Fibroblast of lung (primary cell): ENCODE measurements around the gene CBFA2T3. TPM values are rescaled to one million over a fixed set of nuclear protein-coding genes. Genes with fewer than 3 reads are reported as not detected.
A peak's percentile ranks its signal among the peaks of the same experiment; 100 is the strongest.

Source experiments
- DNase-seq, 2 donors: peaks; one replicate each; pipeline versions ENCODE4 v3.0.0 to v3.0.0-alpha.2; 2010; ENCODE audit warnings: low read depth in 2 of 2
- H2AFZ ChIP-seq: 2 replicates; pipeline ENCODE4 v1.5.1; 2012; ENCODE audit warnings: low read length, control low read depth, inconsistent platforms
- H3K27ac ChIP-seq: 2 replicates; pipeline ENCODE4 v1.5.1; 2011; ENCODE audit warnings: low read length, control low read depth; ENCODE audit not compliant: insufficient read depth
- H3K27me3 ChIP-seq: 2 replicates; pipeline ENCODE4 v1.5.1; 2011; ENCODE audit warnings: mild to moderate bottlenecking, low read length; ENCODE audit not compliant: control insufficient read depth, insufficient read depth
- H3K36me3 ChIP-seq: 2 replicates; pipeline ENCODE4 v1.5.1; 2011; ENCODE audit warnings: low read length; ENCODE audit not compliant: control insufficient read depth, insufficient read depth
- H3K4me1 ChIP-seq: 2 replicates; pipeline ENCODE4 v1.5.1; 2011; ENCODE audit warnings: low read length; ENCODE audit not compliant: control insufficient read depth, insufficient read depth; ENCODE audit errors: extremely low read depth
- H3K4me2 ChIP-seq: 2 replicates; pipeline ENCODE4 v1.5.1; 2011; ENCODE audit warnings: low read length, control low read depth; ENCODE audit not compliant: insufficient read depth; ENCODE audit errors: extremely low read depth
- H3K4me3 ChIP-seq, 4 experiments: fragments of 200-600 bp in 1 of 4; sonication (generic) in 1 of 4; replicated peaks in 1 of 4; 2 replicates each; pipeline ENCODE4 v1.5.1; 2011 to 2016; ENCODE audit warnings: low read length in 4 of 4, low read depth in 3 of 4, mild to moderate bottlenecking in 3 of 4, control low read depth in 2 of 4, inconsistent platforms in 1 of 4, mixed read lengths in 1 of 4; ENCODE audit not compliant: insufficient read depth in 1 of 4; ENCODE audit errors: control extremely low read depth in 1 of 4
- H3K79me2 ChIP-seq: 2 replicates; pipeline ENCODE4 v1.5.1; 2012; ENCODE audit warnings: mild to moderate bottlenecking, low read length, inconsistent platforms; ENCODE audit not compliant: control insufficient read depth, insufficient read depth
- H3K9ac ChIP-seq: 2 replicates; pipeline ENCODE4 v1.5.1; 2011; ENCODE audit warnings: mild to moderate bottlenecking, low read length, control low read depth; ENCODE audit not compliant: insufficient read depth
- H3K9me3 ChIP-seq: 2 replicates; pipeline ENCODE4 v1.5.1; 2012; ENCODE audit warnings: low read depth, low read length; ENCODE audit not compliant: control insufficient read depth, insufficient read depth
- H4K20me1 ChIP-seq: 2 replicates; pipeline ENCODE4 v1.5.1; 2011; ENCODE audit warnings: low read length; ENCODE audit not compliant: control insufficient read depth, insufficient read depth; ENCODE audit errors: extremely low read depth
- EZH2 ChIP-seq: IDR thresholded peaks from 2 replicates; pipeline ENCODE4 v1.5.1; 2012; ENCODE audit warnings: low read length, control low read depth, mild to moderate bottlenecking; ENCODE audit errors: missing control alignments
- polyA plus RNA-seq, 2 donors: library from polyadenylated mRNA; depleted of rRNA in 1 of 2; stranded (reverse) in 1 of 2; unstranded in 1 of 2; fragments of >200 nt; gene quantifications; 2 replicates each; pipeline ENCODE4 v1.2.1, GENCODE V29; 2011 to 2012; ENCODE audit warnings: missing spikeins in 1 of 2
- total RNA-seq: library from RNA; depleted of rRNA; stranded (reverse); fragments of >200 nt; gene quantifications from 2 replicates; pipeline ENCODE4 v1.2.1, GENCODE V29; 2014
- TF ChIP-seq, protein P1 (sequence below), 2 donors: IDR thresholded peaks in 1 of 2; conservative IDR thresholded peaks in 1 of 2; 1 replicate in 1 of 2; 2 replicates in 1 of 2; pipeline ENCODE4 v1.5.1; 2011 to 2012; ENCODE audit warnings: low read length in 2 of 2, control low read depth in 1 of 2, inconsistent platforms in 1 of 2, low read depth in 1 of 2, mild to moderate bottlenecking in 1 of 2

The CBFA2T3 gene
- total and polyA plus RNA-seq, 2 donors (not counting 1 experiment from before 2014, with no cell fraction given): under 0.01 to 0.05 TPM

GRCh38 chr16:88953003-88953690 is 23.9 kb downstream of the CBFA2T3 start:
- DNase-seq: no peak
- Histone ChIP-seq H3K9me3 (no peaks in the 10 kb centered on the region), H3K4me2 (no peak overlapping the region), H3K4me3 (no peak overlapping the region), H3K9ac (no peak overlapping the region), H3K27ac (no peak overlapping the region), H3K4me1 (no peaks in the 10 kb centered on the region), H4K20me1 (no peaks in the 10 kb centered on the region), H2AFZ (no peak overlapping the region), H3K27me3 (no peaks in the 10 kb centered on the region), H3K79me2 (no peaks in the 10 kb centered on the region), H3K36me3 (no peaks in the 10 kb centered on the region)
- TF ChIP-seq, protein P1, sequence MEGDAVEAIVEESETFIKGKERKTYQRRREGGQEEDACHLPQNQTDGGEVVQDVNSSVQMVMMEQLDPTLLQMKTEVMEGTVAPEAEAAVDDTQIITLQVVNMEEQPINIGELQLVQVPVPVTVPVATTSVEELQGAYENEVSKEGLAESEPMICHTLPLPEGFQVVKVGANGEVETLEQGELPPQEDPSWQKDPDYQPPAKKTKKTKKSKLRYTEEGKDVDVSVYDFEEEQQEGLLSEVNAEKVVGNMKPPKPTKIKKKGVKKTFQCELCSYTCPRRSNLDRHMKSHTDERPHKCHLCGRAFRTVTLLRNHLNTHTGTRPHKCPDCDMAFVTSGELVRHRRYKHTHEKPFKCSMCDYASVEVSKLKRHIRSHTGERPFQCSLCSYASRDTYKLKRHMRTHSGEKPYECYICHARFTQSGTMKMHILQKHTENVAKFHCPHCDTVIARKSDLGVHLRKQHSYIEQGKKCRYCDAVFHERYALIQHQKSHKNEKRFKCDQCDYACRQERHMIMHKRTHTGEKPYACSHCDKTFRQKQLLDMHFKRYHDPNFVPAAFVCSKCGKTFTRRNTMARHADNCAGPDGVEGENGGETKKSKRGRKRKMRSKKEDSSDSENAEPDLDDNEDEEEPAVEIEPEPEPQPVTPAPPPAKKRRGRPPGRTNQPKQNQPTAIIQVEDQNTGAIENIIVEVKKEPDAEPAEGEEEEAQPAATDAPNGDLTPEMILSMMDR (conservative IDR thresholded peaks at IDR 0.05 in 1 of 2, IDR thresholded peaks at IDR 0.05 in 1 of 2; ENCODE audit: low read depth in 1 of 2, low read length in 2 of 2): no peak

- Histone ChIP-seq H4K20me1 (no peaks in the 10 kb centered on the region), H3K36me3 (no peaks in the 10 kb centered on the region), H3K79me2 (no peaks in the 10 kb centered on the region), H3K9me3 (no peaks in the 10 kb centered on the region), H2AFZ (no peak overlapping the region), H3K27ac (no peak overlapping the region), H3K4me2 (no peak overlapping the region), H3K27me3 (peaks cover under 1% of the 10 kb centered on the region), H3K9ac (no peak overlapping the region), H3K4me1 (no peaks in the 10 kb centered on the region), H3K4me3 (no peak overlapping the region)
- no peak for TF ChIP-seq EZH2
- TF ChIP-seq, protein P1 (conservative IDR thresholded peaks at IDR 0.05 in 1 of 2, IDR thresholded peaks at IDR 0.05 in 1 of 2; ENCODE audit: low read depth in 1 of 2, low read length in 2 of 2): no peak
- peak in 1 of 2 donors; percentile 2 for DNase-seq
These were observed 25.0 kb downstream of the CBFA2T3 start for GRCh38 chr16:88951989-88952388.

GRCh38 chr16:88951501-88951900 is 25.5 kb downstream of the CBFA2T3 start:
- Histone ChIP-seq H2AFZ (no peak overlapping the region), H3K36me3 (no peaks in the 10 kb centered on the region), H3K9me3 (no peaks in the 10 kb centered on the region), H3K79me2 (no peaks in the 10 kb centered on the region), H3K4me3 (no peak overlapping the region), H3K27me3 (peaks cover 4% of the 10 kb centered on the region), H3K4me2 (no peak overlapping the region), H3K9ac (no peak overlapping the region), H3K27ac (no peak overlapping the region), H4K20me1 (no peaks in the 10 kb centered on the region), H3K4me1 (no peaks in the 10 kb centered on the region)
- TF ChIP-seq, protein P1 (conservative IDR thresholded peaks at IDR 0.05 in 1 of 2, IDR thresholded peaks at IDR 0.05 in 1 of 2; ENCODE audit: low read depth in 1 of 2, low read length in 2 of 2): no peak
- no peak for TF ChIP-seq EZH2
- DNase-seq: no peak
